IMR-90 (cell line): ENCODE results near the gene DPYD. TPM values are rescaled to one million over a fixed set of nuclear protein-coding genes. Genes with fewer than 3 reads are reported as not detected.

ENCODE experiments used
- ATAC-seq: fragments of 200-7000 bp; cut with Tn5 transposase; 2 replicates; pipeline ENCODE4 v1.9.1; 2020; ENCODE audit warnings: low read depth, mild to moderate bottlenecking, moderate library complexity
- BruUV-seq: library from RNA; stranded (reverse); fragments of 400-500 nt; replicated peaks from 2 replicates; lab custom pipeline; 2021; lab: Mats Ljungman, UMichigan
- CTCF ChIA-PET: fragments of 300-600 bp; formaldehyde crosslinking; extraction: SDS; loops from one replicate; lab custom pipeline; 2021; ENCODE audit warnings: antibody characterized with exemption; lab: Yijun Ruan, JAX
- POLR2A ChIA-PET: fragments of 300-600 bp; sonication (Branson Sonifier 250); formaldehyde crosslinking; loops from one replicate; lab custom pipeline; 2022; ENCODE audit warnings: antibody characterized with exemption; ENCODE audit not compliant: unreplicated experiment; lab: Charles Lee
- DNase-seq: peaks from one replicate; pipeline ENCODE4 v3.0.0; 2013
- H2AFZ ChIP-seq: replicated peaks from 2 replicates; pipeline ENCODE3; 2013; ENCODE audit warnings: low read length, mild to moderate bottlenecking; ENCODE audit not compliant: poor library complexity
- H2AK5ac ChIP-seq: 2 replicates; pipeline ENCODE4 v1.6.1; 2013; ENCODE audit warnings: low read depth, low read length, inconsistent platforms
- H2AK9ac ChIP-seq: replicated peaks from 2 replicates; pipeline ENCODE3; 2013; ENCODE audit warnings: mild to moderate bottlenecking, low read depth, low read length, moderate library complexity; ENCODE audit not compliant: poor library complexity
- H2BK120ac ChIP-seq: 2 replicates; pipeline ENCODE4 v1.6.1; 2013; ENCODE audit warnings: low read depth, low read length, inconsistent platforms
- H2BK15ac ChIP-seq: 3 replicates; pipeline ENCODE4 v1.6.1; 2013; ENCODE audit warnings: low read depth, low read length, inconsistent platforms
- H2BK20ac ChIP-seq: 2 replicates; pipeline ENCODE4 v1.6.1; 2013; ENCODE audit warnings: low read depth, mild to moderate bottlenecking, inconsistent platforms, low read length, moderate library complexity
- H2BK5ac ChIP-seq: 2 replicates; pipeline ENCODE4 v1.6.1; 2013; ENCODE audit warnings: mild to moderate bottlenecking, low read depth, low read length, inconsistent platforms; ENCODE audit not compliant: poor library complexity, severe bottlenecking
- H3K14ac ChIP-seq: replicated peaks from 2 replicates; pipeline ENCODE4 v1.6.1; 2013; ENCODE audit warnings: low read depth, low read length, inconsistent platforms
- H3K18ac ChIP-seq: 2 replicates; pipeline ENCODE4 v1.6.1; 2013; ENCODE audit warnings: low read depth, low read length, control low read depth
- H3K23ac ChIP-seq: 2 replicates; pipeline ENCODE4 v1.6.1; 2013; ENCODE audit warnings: low read depth, low read length, inconsistent platforms
- H3K27ac ChIP-seq: 2 replicates; pipeline ENCODE4 v1.5.1; 2013; ENCODE audit warnings: mild to moderate bottlenecking, control low read depth, low read length; ENCODE audit not compliant: insufficient read depth
- H3K27me3 ChIP-seq: 2 replicates; pipeline ENCODE4 v1.6.1; 2013; ENCODE audit warnings: low read length; ENCODE audit not compliant: control insufficient read depth, insufficient read depth
- H3K36me3 ChIP-seq: 2 replicates; pipeline ENCODE4 v1.6.1; 2013; ENCODE audit warnings: low read length, mixed read lengths; ENCODE audit not compliant: control insufficient read depth, insufficient read depth
- H3K4ac ChIP-seq: 2 replicates; pipeline ENCODE4 v1.6.1; 2013; ENCODE audit warnings: low read depth, low read length, inconsistent platforms
- H3K4me1 ChIP-seq: 2 replicates; pipeline ENCODE4 v1.6.1; 2013; ENCODE audit warnings: low read length, mixed read lengths; ENCODE audit not compliant: control insufficient read depth, insufficient read depth
- H3K4me2 ChIP-seq: 2 replicates; pipeline ENCODE4 v1.6.1; 2013; ENCODE audit warnings: low read depth, mild to moderate bottlenecking, control low read depth, low read length, moderate library complexity
- H3K4me3 ChIP-seq: 2 replicates; pipeline ENCODE4 v1.5.1; 2013; ENCODE audit warnings: low read depth, mild to moderate bottlenecking, control low read depth, low read length, moderate library complexity; ENCODE audit not compliant: insufficient read depth
- H3K56ac ChIP-seq: 2 replicates; pipeline ENCODE4 v1.6.1; 2013; ENCODE audit warnings: low read length, inconsistent platforms; ENCODE audit not compliant: insufficient read depth; ENCODE audit errors: extremely low read depth
- H3K79me1 ChIP-seq, 2 experiments: 2 replicates each; pipeline ENCODE4 v1.6.1; 2013; ENCODE audit warnings: low read length in 2 of 2, inconsistent platforms in 1 of 2, low read depth in 1 of 2
- H3K9ac ChIP-seq: 2 replicates; pipeline ENCODE4 v1.6.1; 2013; ENCODE audit warnings: low read depth, low read length, control low read depth
- H3K9me1 ChIP-seq: 2 replicates; pipeline ENCODE4 v1.6.1; 2013; ENCODE audit warnings: low read length, inconsistent platforms; ENCODE audit not compliant: insufficient read depth
- H3K9me3 ChIP-seq: 2 replicates; pipeline ENCODE4 v1.6.1; 2013; ENCODE audit warnings: low read length; ENCODE audit not compliant: control insufficient read depth, insufficient read depth
- H4K20me1 ChIP-seq: 2 replicates; pipeline ENCODE4 v1.6.1; 2013; ENCODE audit warnings: low read length, inconsistent platforms; ENCODE audit not compliant: insufficient read depth
- H4K5ac ChIP-seq: 2 replicates; pipeline ENCODE4 v1.6.1; 2013; ENCODE audit warnings: mild to moderate bottlenecking, low read depth, low read length, control low read depth
- H4K8ac ChIP-seq, 2 experiments: 2 replicates each; pipeline ENCODE4 v1.6.1; 2013; ENCODE audit warnings: low read depth in 2 of 2, low read length in 2 of 2, control low read depth in 1 of 2, inconsistent platforms in 1 of 2
- H4K91ac ChIP-seq: 2 replicates; pipeline ENCODE4 v1.6.1; 2013; ENCODE audit warnings: low read depth, low read length, inconsistent platforms; ENCODE audit not compliant: insufficient read depth
- BHLHE40 ChIP-seq: fragments of 150-350 bp; IDR thresholded peaks from 2 replicates; pipeline ENCODE4 v1.6.1; 2016; ENCODE audit warnings: mild to moderate bottlenecking, low read depth, low read length
- CHD1 ChIP-seq: IDR thresholded peaks from 2 replicates; pipeline ENCODE4 v1.6.1; 2012; ENCODE audit warnings: low read depth, low read length, improper control_type of control experiment
- CTCF ChIP-seq: conservative IDR thresholded peaks from 2 replicates; pipeline ENCODE4 v1.5.1; 2012; ENCODE audit warnings: mild to moderate bottlenecking, low read depth, low read length, improper control_type of control experiment
- FOS ChIP-seq: fragments of 150-350 bp; IDR thresholded peaks from 2 replicates; pipeline ENCODE4 v1.6.1; 2016; ENCODE audit warnings: low read depth, low read length
- WGBS, 2 experiments: methylation state at CpG; one replicate each; pipeline versions ENCODE4 v1.1.5 to v1.1.7; 2013; ENCODE audit warnings: missing lambda C conversion rate in 2 of 2; ENCODE audit not compliant: insufficient read length in 1 of 2; ENCODE audit errors: extremely low coverage in 2 of 2; 5-methylcytosine and 5-hydroxymethylcytosine counted together
- dilution Hi-C: fragments of 300-500 bp; cut with HindIII; formaldehyde crosslinking; loops from one replicate; pipeline ENCODE4 v1.14.3; 2018; ENCODE audit warnings: low sequenced_read_pairs; ENCODE audit not compliant: unreplicated experiment
- in situ Hi-C: fragments of 300-500 bp; cut with MboI; formaldehyde crosslinking; loops from 3 replicates; pipeline ENCODE4 v1.14.3; 2019; ENCODE audit warnings: low sequenced_read_pairs, inconsistent platforms, mixed read lengths
- intact Hi-C: fragments of 100-400 bp; cut with micrococcal nuclease; formaldehyde crosslinking; loops from 2 replicates; pipeline ENCODE4 v1.10.0; 2022
- polyA plus RNA-seq, 3 experiments: library from polyadenylated mRNA; depleted of rRNA; stranded (reverse); fragments of >200 nt; gene quantifications; 2 replicates each; pipeline ENCODE4 v1.2.3, GENCODE V29; 2012; ENCODE audit warnings: low replicate concordance in 1 of 3
- total RNA-seq: library from RNA; depleted of rRNA; stranded (reverse); fragments of >200 nt; gene quantifications from 2 replicates; pipeline ENCODE4 v1.2.3, GENCODE V29; 2012

The DPYD gene
- total and polyA plus RNA-seq, 2 of the 4 experiments (the other 2 are of a cell fraction) = 9.3 to 47.3 TPM

GRCh38 chr1:97101509-97101908, 819.3 kb downstream of the DPYD start:
- dilution Hi-C loops (no loop called here), intact Hi-C loops (no loop called here), in situ Hi-C loops (no loop called here)
- ATAC-seq (no peak), DNase-seq (no peak)
- H2AFZ ChIP-seq = no peak overlapping the region
- no peaks in the 10 kb centered on the region for H3K4me1 ChIP-seq
- no peaks in the 10 kb centered on the region for H3K9me1 ChIP-seq
- WGBS, 2 experiments = no CpG with 5 or more reads among the region's 2 CpGs
- POLR2A ChIA-PET = interaction anchor here (0.6 kb wide), 2 partner anchors 10 to 48 kb away, joined by 3 to 6 read pairs; no protein-coding TSS in a partner anchor
- H3K18ac ChIP-seq = no peak overlapping the region
- TF ChIP-seq CHD1 = no peak
- no peak for TF ChIP-seq BHLHE40
- TF ChIP-seq FOS = no peak
- no peak for TF ChIP-seq CTCF
- H2BK5ac ChIP-seq = no peak overlapping the region
- no peak overlapping the region for H2BK20ac ChIP-seq
- H3K23ac ChIP-seq = no peak overlapping the region
- H3K79me1 ChIP-seq = no peaks in the 10 kb centered on the region
- no TSS peak for BruUV-seq
- no peak overlapping the region for H4K5ac ChIP-seq
- no peak overlapping the region for H2AK5ac ChIP-seq
- no peaks in the 10 kb centered on the region for H3K36me3 ChIP-seq
- no peak overlapping the region for H3K27ac ChIP-seq
- H2AK9ac ChIP-seq = no peak overlapping the region
- H4K8ac ChIP-seq = no peak overlapping the region
- H3K9ac ChIP-seq = no peak overlapping the region
- no peak overlapping the region for H2BK120ac ChIP-seq
- H2BK15ac ChIP-seq = no peak overlapping the region
- no peak overlapping the region for H3K14ac ChIP-seq
- no peak overlapping the region for H3K4ac ChIP-seq
- H3K4me3 ChIP-seq = no peak overlapping the region
- H3K9me3 ChIP-seq = peaks cover 3% of the 10 kb centered on the region
- H3K4me2 ChIP-seq = no peak overlapping the region
- H3K56ac ChIP-seq = no peak overlapping the region
- H3K27me3 ChIP-seq = no peaks in the 10 kb centered on the region
- no peak overlapping the region for H4K91ac ChIP-seq
- CTCF ChIA-PET = no interaction called here
- no peaks in the 10 kb centered on the region for H4K20me1 ChIP-seq
